ENCODE results near the gene RNF138.
"Not testable (repeated sequence)": the region's sequence is repeated elsewhere in the genome, so short reads cannot be mapped to it uniquely, and the experiment has no call there.

RNF138 gene

GRCh38 chr18:32091724-32092421 is at the start of gene RNF138:
TSS of gene RNF138 (plus strand) at chr18:32091874. CDS start at chr18:32092777, 903 bp downstream.
- DNase-seq: peak; percentile 90

- DNase-seq: no peak
Observed at GRCh38 chr18:32042337-32042736, 49.3 kb upstream of the RNF138 start.

- peak; percentile 35 for DNase-seq
Observed at GRCh38 chr18:32048507-32049091, 43.1 kb upstream of the RNF138 start.

- DNase-seq: peak; percentile 60
Observed at GRCh38 chr18:32049393-32050171, 42.1 kb upstream of the RNF138 start.

GRCh38 chr18:32056613-32057358 is 34.9 kb upstream of the RNF138 start:
- no peak for DNase-seq

GRCh38 chr18:32057624-32058165 is 34.0 kb upstream of the RNF138 start:
- DNase-seq: no peak

- no peak for DNase-seq
Observed at GRCh38 chr18:32060026-32060425, 31.6 kb upstream of the RNF138 start.

GRCh38 chr18:32067375-32068167 is 24.1 kb upstream of the RNF138 start:
- no peak for DNase-seq

- peak; percentile 63 for DNase-seq
Observed at GRCh38 chr18:32072321-32072720, 19.4 kb upstream of the RNF138 start.

- no peak for DNase-seq
Observed at GRCh38 chr18:32074206-32074605, 17.5 kb upstream of the RNF138 start.

GRCh38 chr18:32078845-32079244 is 12.8 kb upstream of the RNF138 start:
- no peak for DNase-seq

- no peak for DNase-seq
Observed at GRCh38 chr18:32081881-32082280, 9.8 kb upstream of the RNF138 start.

- no peak for DNase-seq
Observed at GRCh38 chr18:32083781-32084180, 7.9 kb upstream of the RNF138 start.

GRCh38 chr18:32086881-32087280 is 4.8 kb upstream of the RNF138 start:
- no peak for DNase-seq

- not testable (repeated sequence) for DNase-seq
Observed at GRCh38 chr18:32090831-32091230, 843 bp upstream of the RNF138 start.

GRCh38 chr18:32091325-32091723 is 350 bp upstream of the RNF138 start:
- no peak for DNase-seq

GRCh38 chr18:32092422-32093101 is 888 bp downstream of the RNF138 start:
- peak; percentile 99 for DNase-seq

GRCh38 chr18:32093102-32093511 is 1.4 kb downstream of the RNF138 start:
- peak; percentile 61 for DNase-seq

GRCh38 chr18:32093523-32093922 is 1.8 kb downstream of the RNF138 start:
- DNase-seq: no peak

- no peak for DNase-seq
Observed at GRCh38 chr18:32095192-32095899, 3.7 kb downstream of the RNF138 start.

- no peak for DNase-seq
Observed at GRCh38 chr18:32095900-32096229, 4.2 kb downstream of the RNF138 start.
